SK-N-MC (cell line): ENCODE data around the gene ANXA5.

ENCODE experiments used
- EZH2 ChIP-seq: fragments of 200-600 bp; sonication (generic); IDR thresholded peaks from one replicate; pipeline ENCODE4 v1.6.1; 2017; ENCODE audit warnings: antibody characterized with exemption
- POLR2AphosphoS5 ChIP-seq: IDR thresholded peaks from 2 replicates; pipeline ENCODE4 v1.6.1; 2012; ENCODE audit warnings: mild to moderate bottlenecking, low read depth, low read length, borderline replicate concordance

- TF ChIP-seq POLR2AphosphoS5, result no peak
- TF ChIP-seq EZH2, result no peak
These were observed 10.6 kb upstream of the ANXA5 start for GRCh38 chr4:121707344-121707743.
